RKO (cell line): Measurements from ENCODE around the gene KIAA0319L.
A peak's percentile ranks its signal among the peaks of the same experiment; 100 is the strongest.
"Not testable (repeated sequence)": the region's sequence is repeated elsewhere in the genome, so short reads cannot be mapped to it uniquely, and the experiment has no call there.

ENCODE experiments used
- DNase-seq: peaks from one replicate; pipeline ENCODE4 v3.0.0-alpha.2; 2016; ENCODE audit warnings: low spot score

The KIAA0319L gene

DNA sequence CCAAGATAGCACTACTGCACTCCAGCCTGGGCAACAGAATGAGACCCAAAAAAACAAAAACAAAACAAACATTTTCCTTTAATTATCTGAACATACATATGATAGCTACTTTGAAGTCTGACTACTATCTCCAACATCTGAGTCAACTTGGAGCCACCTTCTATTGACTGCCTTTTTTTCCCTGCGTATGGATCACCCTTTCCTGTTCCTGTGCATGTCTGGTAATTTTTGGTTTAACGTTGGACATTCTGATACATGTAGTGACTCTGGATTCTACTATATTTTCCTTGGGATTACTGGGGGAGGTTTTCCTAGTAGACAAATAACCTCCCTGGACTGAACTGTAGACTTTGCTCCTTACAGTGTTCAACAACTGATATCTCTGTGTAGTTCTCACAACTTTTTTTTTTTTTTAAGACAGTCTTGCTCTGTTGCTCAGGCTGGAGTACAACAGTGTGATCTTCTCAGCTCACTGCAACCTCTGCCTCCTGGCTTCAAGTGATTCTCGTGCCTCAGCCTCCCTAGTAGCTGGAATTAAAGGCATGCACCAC is 70.3 kb downstream of the KIAA0319L start:
- DNase-seq, result no peak

DNA sequence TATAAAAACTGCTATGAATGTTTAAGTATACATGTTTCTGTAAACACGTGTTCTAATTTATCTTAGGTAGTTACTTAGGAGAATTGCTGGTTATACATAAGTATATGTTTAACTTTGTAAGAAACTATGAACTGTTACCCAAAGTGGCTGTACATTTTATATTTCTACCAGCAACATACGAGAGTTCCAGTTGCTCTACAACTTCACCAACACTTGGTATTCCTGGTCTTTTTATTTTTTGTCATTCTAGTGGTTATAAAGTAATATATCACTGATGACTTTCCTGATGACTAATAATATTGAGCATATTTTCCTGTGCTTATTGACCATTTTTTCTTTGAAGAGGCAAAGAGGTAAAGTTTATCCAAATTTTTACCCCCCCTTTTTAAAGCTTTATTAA is 76.0 kb downstream of the KIAA0319L start:
- DNase-seq, result peak; percentile 5

DNA sequence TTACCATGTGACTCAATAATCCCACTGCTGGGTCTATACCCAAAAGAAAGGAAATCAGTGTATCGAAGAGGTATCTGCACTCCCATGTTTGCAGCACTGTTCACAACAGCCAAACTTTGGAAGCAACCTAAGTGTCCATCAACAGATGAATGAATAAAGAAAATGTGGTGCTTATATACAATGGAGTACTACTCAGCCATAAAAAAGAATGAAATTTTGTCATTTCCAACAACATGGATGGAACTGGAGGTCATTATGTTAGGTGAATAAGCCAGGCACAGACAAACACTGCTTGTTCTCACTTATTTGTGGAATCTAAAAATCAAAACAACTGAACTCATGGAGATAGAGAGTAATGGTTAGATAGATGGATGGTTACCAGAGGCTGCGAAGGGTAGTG is 79.3 kb downstream of the KIAA0319L start:
- DNase-seq, result no peak

DNA sequence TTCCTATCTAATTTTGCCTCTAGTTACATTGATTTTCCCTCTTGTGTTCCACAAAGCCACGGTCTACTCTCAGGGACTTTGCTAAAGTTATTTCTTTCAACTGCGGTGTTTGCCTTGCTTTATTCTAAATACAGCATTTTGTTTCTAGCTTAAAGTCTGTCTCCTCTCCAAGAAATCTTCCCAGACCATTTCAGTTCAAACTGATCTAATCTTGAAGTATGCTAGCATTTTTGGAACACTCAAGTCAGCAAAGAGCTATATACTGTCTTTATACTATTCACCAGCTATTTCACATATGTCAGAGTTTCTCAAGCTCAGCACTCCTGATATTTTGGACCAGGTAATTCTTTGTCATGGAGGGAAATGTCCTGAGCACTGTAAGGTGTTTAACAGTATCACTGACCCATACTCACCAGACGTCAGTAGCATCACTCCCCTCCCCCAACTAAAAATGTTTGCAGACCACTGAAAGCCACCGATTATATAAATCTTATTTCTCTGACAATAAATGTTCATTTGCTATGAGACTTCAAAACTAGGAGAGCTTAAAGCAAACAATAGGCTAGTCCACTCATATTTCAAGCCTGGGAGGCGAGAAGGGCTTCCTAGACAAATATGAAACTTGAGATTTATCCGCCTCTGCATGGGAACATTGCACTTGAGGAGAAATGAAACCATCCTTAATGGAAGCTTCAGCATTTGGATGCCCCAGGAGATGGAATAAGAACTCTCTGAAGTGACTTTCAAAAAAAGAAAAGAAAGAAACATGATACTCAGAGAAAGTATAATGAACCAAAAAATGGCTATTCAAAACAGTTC is 81.1 kb downstream of the KIAA0319L start:
- DNase-seq, result no peak

DNA sequence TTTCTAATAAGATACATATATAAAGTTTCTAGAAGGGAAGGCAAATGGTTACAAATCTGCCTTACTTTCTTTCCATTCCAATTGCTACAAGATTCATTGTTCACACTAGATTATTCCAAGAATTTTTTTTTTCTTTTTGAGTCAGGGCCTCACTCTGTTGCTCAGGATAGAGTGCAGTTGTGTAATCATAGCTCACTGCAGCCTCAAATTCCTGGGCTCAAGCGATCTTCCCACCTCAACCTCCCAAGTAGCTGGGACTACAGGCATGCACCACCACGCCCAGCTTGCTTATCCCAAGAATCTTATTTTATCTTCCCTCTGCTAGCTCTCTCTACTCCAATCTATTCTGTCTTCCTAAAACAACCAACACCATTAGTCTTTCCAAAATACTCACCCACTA is 81.8 kb downstream of the KIAA0319L start:
- no peak for DNase-seq

DNA sequence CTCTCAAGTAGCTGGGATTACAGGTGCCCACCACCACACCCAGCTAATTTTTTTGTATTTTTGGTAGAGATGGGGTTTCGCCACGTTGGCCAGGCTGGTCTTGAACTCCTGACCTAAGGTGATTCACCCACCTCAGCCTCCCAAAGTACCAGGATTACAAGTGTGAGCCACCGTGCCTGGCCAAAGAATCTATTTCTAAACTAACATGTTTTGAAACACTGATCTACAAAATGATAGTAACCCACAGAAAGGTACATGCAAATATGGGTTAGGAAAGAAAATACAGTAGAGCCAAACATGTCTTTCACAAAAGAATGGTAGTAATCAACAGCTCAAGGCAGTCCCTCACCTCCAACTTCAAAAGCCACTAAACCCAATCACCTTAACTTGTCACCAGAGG is 84.0 kb downstream of the KIAA0319L start:
- not testable (repeated sequence) for DNase-seq

DNA sequence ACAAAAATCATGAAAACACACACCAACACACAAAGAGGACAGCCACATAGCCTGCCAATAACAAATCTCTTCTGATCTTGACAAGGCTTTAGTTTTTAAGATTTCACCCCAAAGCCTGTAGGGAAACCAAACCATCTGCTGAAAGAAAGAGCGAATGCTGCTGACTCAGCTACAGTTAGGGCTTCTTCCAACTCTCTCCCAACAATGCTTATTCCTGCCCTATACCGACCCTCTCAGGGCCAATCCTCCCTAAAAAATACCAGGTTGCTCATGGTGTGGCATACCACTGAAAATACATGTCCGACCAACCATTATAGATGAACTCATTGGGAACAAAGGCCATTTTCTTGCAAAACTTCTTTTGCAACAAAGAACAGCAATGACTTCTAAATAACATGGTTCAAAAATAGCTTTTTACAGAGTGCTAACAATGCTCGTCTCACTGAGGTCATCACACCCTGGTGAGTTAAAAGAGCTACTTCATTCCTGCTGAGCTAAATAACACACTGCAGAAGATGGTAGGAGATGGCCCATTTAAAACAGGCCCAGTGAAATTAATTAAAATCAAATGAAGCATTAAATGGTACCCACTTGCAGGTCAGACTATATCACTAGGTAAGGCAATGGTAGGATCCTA is 86.1 kb downstream of the KIAA0319L start:
- no peak for DNase-seq

DNA sequence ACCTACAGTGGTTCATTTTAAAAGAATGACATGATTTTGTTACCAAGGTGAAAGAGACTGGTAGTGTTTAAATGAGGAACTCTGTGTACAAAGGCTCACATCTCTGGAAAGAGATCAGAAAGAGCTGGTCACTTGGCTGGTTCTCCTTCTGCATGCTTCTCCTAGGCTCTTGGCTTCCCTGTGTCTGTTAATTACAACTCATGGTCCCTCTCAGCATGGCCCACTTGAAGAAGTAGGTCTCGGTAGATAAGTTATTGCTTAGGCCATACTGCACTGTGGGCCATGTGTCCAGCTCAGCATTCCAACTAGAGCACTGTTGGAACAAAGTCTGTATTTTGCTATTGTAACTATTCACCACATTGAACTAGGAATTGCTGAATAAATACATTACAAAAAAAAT is 91.1 kb downstream of the KIAA0319L start:
- DNase-seq, result no peak

DNA sequence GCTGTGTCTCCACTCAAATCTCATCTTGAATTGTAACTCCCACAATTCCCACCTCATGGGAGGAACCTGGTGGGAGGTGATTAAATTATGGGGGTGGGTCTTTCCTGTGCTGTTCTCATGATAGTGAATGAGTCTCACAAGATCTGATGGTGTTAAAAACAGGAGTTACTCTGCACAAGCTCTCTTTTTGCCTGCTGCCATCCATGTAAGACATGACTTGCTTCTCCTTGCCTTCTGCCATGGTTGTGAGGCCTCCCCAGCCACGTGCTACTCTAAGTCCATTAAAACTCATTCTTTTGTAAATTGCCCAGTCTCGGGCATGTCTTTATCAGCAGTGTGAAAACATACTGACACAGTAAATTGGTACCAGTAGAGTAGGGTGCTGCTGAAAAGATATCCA is 93.5 kb downstream of the KIAA0319L start:
- not testable (repeated sequence) for DNase-seq

DNA sequence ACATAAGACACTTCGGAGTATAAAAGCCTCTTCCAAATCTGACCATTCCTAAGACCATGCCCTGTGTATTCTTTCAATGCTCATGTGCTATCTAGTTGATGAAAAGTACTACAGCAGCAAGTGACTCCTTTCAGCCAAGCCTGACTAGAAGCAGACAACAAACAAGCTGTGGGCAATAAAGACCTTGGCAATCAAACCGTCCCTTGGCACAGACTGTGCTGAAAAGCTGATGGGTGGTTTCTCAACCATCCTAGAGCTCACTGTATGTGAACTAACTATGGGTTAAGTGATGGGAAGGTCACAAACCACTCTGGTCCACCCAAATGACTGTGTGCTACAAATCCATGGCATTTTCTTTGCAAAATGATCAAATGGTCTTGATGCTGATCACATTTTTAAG is 94.0 kb downstream of the KIAA0319L start:
- DNase-seq, result no peak

DNA sequence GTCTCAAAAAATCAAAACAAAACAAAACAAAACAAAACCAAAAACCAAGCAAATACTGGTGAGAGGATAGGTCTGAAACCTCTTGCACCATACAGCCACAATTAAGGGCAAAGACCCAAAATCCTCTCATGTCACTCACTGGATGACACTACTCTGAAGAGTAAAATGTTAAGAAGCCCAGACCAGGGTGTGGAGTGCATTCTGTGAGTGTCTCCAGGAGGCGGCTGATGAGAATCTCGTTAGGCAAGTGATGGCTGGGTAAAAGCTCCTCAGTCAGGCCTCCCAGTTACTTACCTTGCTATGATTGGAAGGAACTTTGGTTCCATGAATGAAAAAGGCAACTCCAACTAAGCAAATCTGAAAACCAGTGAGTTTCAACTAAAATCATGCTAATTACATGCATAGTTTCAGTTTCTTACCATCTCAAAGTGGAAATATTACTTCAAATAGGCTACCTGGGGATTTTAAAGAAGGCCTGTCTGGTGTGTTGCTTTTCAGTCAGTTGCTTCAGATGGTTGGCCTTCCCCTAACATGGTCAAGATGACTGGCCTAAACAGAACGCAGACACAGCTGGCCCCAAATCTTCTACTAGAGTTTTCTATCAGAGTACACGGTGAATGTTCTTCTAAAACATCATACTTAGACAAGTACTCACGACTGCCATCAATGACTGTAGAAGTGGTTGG is 95.1 kb downstream of the KIAA0319L start:
- no peak for DNase-seq

DNA sequence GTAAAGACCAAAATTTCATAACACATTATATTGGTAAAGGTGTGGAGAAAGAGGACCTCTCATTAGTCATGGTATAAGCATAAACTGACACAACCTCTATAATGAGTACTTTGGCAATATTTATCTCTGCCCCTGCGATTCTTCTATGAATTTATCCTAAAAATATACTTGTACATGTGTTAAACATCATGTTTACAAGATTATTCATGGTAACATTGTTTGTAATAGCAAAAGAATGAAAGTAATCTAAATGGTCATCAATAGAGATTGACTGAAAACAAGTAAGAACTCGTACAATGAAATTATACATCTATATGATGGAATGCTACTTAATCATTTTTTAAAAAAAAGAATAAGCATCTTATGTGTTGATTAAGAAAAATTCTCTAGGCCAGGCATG is 96.4 kb downstream of the KIAA0319L start:
- no peak for DNase-seq

DNA sequence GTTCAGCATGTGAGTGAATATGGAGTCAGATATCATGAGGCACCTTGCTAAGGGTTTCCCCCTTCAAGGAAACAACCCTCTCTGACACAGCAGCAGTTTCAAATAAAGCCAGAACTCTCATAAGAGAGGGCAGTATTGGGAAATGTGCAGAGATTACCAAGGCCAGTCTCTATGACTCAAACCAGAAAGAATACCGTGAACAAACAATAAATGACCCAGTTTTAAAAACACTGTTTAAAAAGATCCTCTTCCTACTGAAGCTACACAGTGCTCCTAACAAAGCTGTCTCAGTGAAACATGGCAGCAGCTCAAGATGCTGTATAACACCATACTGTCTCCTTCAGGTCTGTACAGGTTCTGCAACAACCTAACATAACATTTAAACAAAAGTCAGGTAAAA is 102.6 kb downstream of the KIAA0319L start:
- peak; percentile 5 for DNase-seq

DNA sequence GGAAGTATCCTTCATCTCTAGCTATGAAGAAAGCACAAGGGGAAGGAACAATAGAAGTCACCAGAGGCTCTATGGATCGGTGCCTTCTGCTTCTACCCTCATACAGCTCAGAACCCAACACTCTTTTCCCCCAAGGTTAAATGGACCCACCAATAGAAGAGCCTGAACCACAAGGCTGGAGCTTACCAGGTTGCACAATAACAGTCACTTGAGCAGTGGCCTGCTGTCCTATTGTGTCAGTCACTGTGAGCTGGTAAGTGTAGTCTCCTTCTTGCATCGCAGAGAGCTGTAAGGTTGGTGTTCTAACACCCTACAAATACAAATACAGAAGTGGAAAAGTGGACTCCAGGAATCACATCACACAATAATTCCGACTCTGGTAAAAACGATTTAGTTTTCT is 103.0 kb downstream of the KIAA0319L start:
- no peak for DNase-seq

DNA sequence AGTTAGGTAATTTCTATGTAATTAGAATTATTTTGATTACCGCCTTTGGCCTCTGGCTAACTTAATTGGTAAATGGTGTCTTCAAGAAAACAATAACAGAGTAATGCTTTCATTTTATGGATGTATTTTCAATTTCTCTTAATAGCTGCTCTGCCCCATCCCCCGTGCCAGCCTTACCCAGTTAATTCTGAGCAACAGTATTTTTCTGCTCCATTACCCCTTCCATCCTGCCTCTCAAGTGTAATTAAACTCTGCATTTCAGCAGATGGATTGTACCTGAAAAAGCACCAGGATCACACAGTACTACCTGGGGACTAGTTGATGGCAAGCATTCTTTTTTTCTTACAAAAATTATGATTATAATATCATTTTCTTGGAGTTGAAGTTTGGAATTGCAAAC is 104.2 kb downstream of the KIAA0319L start:
- no peak for DNase-seq

DNA sequence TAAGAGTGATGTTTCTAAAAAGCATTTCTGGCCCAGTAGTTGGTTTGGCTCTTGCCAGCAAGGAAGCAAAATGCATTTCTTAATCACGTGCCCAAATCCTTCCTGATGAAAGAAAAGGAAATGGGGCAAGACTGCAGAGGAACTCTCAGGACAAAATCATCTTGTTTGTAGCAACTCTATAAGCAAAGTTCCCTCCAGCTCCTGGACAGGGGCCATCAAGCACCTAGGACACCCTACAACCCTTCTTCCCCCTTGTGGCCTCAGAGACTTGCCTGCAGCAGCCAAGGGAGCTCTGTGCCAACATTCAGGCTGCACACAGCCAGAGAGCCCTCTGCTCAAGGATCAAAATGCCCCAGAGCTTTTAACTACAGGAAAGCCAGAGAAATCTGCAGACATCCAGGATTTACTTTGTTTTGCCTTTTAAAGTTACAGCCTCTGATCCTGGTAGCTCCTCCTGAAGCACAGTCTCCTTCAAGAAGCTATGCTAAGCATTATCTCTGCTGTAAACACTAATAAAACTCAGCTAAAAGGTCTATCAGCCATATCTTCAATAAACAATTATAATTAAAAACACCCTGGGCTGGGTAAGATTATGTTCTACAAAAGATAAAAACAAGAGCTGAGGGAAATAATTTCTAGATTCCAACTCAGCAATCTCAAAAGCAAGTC is 105.0 kb downstream of the KIAA0319L start:
- no peak for DNase-seq

DNA sequence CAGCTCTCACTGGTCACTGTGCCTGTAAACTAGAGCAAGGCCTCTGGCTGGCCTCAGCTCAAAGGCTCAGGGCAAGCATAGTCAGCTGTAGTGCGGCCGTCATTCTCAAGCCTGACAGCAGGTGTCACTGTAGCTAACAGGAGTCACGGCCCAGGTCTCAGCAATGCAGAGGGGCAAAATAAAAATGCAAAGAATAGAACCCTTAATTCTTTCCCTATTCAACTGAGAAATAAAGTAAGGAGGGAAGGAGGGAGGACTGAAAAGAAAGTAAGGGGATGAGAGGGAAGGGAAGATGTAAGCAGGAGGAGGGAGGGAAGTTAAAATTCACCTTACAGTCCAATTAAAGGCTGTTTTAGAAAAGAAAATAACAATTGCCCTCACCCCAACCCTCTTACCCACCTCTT is 106.1 kb downstream of the KIAA0319L start:
- DNase-seq, result peak; percentile 70

DNA sequence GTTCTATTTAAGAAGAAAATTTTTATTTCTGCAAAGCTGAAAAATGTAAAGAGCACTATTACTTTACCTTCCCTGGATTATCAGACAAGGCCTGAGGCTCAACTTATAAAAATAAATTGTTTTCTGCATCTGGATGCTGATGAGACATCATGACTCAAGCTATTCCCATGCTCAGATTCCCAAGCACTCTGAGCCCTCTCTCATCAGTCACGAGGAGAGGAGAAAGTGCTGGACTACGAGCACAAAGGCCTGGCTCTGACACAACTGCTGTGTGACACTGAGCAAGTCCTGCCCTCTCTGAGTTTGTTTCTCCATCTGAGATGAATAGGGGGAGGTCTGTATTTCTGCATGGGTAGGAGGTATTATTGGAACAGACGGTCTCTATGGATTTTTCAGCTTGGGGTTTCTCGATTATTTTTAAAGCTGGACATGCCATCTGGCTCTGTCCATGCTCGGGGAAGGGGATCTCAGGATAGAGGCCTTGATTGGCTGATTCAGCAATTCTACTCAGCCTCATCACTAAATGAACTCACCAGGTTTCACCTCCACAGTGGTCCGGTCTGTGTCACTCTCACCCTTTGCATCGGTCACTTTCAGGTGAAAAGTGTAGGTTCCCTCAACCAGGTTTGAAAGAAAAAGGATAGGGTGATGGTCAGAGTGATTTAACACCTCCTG is 107.7 kb downstream of the KIAA0319L start:
- peak; percentile 68 for DNase-seq

DNA sequence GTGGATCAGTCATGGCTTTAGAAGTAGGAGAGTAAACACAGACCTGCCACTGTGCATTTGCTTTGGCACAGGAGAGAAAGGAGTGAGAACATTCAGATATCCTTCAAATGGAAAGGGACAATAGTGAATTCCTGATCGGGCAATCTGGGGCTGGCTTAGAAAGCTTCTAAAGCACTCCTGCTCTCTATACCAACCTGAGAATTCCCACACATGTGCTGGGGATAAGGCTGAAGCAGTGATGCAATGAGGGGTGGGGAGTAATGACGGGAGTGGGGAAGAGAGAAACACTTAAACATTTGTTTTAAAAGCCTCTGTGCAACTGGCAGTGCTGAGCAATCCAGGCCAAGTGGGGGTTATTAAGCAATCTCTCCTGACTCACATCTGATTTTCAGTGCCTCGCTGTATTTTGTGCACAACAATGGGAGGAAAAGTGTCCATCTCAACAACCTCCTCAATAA is 108.8 kb downstream of the KIAA0319L start:
- DNase-seq, result no peak

DNA sequence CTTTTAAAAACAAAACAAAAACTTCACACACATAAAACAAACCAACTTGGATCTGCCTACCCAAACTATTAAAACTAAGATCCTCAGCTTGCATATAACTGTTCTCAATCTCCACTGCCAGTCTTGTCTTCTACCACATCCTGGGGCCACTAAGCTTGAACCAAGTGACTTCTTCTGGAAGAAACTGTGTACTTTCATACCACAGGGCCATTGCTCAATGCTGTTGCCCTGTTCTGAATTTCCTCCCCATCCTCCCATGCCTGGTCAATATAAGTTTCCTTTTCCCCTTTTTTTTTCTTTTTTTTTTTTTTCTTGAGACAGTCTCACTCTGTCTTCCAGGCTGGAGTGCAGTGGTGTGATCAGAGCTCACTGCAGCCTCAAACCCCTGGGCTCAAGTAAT is 109.9 kb downstream of the KIAA0319L start:
- DNase-seq, result no peak

DNA sequence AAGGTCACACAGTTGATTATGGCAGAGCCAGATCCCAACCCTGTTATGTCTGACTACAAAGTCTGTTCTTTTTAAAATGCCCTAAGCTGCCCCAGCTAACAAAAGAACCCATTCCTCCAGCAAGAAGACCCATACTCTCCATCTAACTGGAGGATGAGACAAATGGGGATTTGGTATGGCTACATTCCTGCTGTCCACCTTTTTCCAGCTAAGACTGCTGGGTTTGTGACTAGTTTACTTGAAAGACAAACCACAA is 112.8 kb downstream of the KIAA0319L start:
- no peak for DNase-seq
